Calu3 (cell line): Measurements from ENCODE around the gene IRF2BP2. TPM values are rescaled to one million over a fixed set of nuclear protein-coding genes. Genes with fewer than 3 reads are reported as not detected.
"Not testable (repeated sequence)": the region's sequence is repeated elsewhere in the genome, so short reads cannot be mapped to it uniquely, and the experiment has no call there.

Experiments used
- BruUV-seq: library from RNA; stranded (reverse); fragments of 400-500 nt; replicated peaks from 2 replicates; lab custom pipeline; 2021; lab: Mats Ljungman, UMichigan
- CTCF ChIA-PET: fragments of 300-600 bp; sonication (Branson Sonifier 250); formaldehyde crosslinking; loops from one replicate; lab custom pipeline; 2022; ENCODE audit warnings: antibody characterized with exemption; lab: Charles Lee
- DNase-seq: peaks from one replicate; pipeline ENCODE4 v3.0.0; 2022
- H3K27ac Mint-ChIP-seq: one replicate; pipeline ENCODE4 v1.8.0; 2022; ENCODE audit warnings: mixed read lengths; ENCODE audit not compliant: unreplicated experiment
- H3K27me3 Mint-ChIP-seq: one replicate; pipeline ENCODE4 v1.8.0; 2022; ENCODE audit warnings: mixed read lengths; ENCODE audit not compliant: unreplicated experiment
- H3K36me3 Mint-ChIP-seq: one replicate; pipeline ENCODE4 v1.8.0; 2022; ENCODE audit warnings: mild to moderate bottlenecking, moderate library complexity, mixed read lengths; ENCODE audit not compliant: insufficient read depth, unreplicated experiment
- H3K4me1 Mint-ChIP-seq: one replicate; pipeline ENCODE4 v1.8.0; 2022; ENCODE audit warnings: mild to moderate bottlenecking, low read depth, mixed read lengths; ENCODE audit not compliant: unreplicated experiment
- H3K4me3 Mint-ChIP-seq: one replicate; pipeline ENCODE4 v1.8.0; 2022; ENCODE audit warnings: mild to moderate bottlenecking, low read depth, moderate library complexity, mixed read lengths; ENCODE audit not compliant: unreplicated experiment
- H3K9me3 Mint-ChIP-seq: one replicate; pipeline ENCODE4 v1.8.0; 2022; ENCODE audit warnings: low read depth, mixed read lengths; ENCODE audit not compliant: unreplicated experiment
- intact Hi-C: fragments of 100-400 bp; cut with micrococcal nuclease; formaldehyde crosslinking; loops from one replicate; pipeline ENCODE4 v1.10.0; 2022; ENCODE audit not compliant: unreplicated experiment
- total RNA-seq: library from RNA; stranded (reverse); gene quantifications from 2 replicates; pipeline ENCODE4 v1.2.3, GENCODE V29; 2022
- TF ChIP-seq, protein P1 (sequence below): fragments of 200-600 bp; IDR thresholded peaks from one replicate; pipeline ENCODE4 v1.8.0; 2022; ENCODE audit warnings: antibody characterized with exemption; ENCODE audit not compliant: unreplicated experiment

IRF2BP2 gene
- total RNA-seq, 1 experiment from 2014 or later, result 192 TPM

DNA sequence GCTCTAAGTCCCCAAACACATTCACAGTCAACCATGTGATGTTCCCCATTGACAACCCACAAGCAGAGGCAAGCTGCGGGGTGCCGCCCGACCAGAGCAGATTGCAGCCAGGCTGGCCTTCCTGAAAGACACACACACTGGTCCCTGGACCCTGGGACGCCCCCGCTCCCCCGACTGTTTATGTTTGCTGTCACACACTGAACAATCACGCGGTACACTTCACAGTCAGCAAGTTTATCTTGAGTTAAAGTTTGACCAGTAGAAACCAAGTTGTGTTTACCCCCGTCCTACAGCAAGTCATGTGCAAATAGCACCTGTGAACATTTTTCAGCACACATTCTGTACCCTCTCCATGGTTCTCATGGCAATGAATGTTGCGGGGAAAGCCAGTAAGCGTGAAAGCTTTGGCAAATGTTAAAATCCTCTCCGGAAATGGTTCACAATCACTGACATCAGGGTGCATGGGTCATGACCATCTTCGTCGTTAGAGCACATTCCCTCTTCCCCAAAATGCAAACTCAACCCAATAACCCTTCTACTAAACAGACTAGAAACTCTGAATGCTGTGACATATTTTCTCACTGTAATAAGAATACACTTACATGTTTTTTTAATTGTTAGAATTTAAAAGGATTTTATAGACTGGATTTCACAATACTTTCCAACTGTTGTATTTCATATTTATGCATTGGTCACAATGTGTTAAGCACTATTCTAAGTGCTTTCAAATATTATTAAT lies 33.3 kb upstream of the IRF2BP2 start:
- H3K36me3 Mint-ChIP-seq, result peaks cover 15% of the 10 kb centered on the region
- no TSS peak for BruUV-seq
- intact Hi-C loops, result no loop called here
- TF ChIP-seq, protein P1, sequence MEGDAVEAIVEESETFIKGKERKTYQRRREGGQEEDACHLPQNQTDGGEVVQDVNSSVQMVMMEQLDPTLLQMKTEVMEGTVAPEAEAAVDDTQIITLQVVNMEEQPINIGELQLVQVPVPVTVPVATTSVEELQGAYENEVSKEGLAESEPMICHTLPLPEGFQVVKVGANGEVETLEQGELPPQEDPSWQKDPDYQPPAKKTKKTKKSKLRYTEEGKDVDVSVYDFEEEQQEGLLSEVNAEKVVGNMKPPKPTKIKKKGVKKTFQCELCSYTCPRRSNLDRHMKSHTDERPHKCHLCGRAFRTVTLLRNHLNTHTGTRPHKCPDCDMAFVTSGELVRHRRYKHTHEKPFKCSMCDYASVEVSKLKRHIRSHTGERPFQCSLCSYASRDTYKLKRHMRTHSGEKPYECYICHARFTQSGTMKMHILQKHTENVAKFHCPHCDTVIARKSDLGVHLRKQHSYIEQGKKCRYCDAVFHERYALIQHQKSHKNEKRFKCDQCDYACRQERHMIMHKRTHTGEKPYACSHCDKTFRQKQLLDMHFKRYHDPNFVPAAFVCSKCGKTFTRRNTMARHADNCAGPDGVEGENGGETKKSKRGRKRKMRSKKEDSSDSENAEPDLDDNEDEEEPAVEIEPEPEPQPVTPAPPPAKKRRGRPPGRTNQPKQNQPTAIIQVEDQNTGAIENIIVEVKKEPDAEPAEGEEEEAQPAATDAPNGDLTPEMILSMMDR, result no peak
- H3K9me3 Mint-ChIP-seq, result peaks cover 7% of the 10 kb centered on the region
- H3K4me3 Mint-ChIP-seq, result peak overlapping the region; percentile 33
- H3K4me1 Mint-ChIP-seq, result peaks cover 84% of the 10 kb centered on the region
- no peaks in the 10 kb centered on the region for H3K27me3 Mint-ChIP-seq
- H3K27ac Mint-ChIP-seq, result peak overlapping the region; percentile 74
- peak; percentile 41 for DNase-seq
- CTCF ChIA-PET, result interaction anchor here (0.6 to 1.2 kb wide), 3 partner anchors 11 to 283 kb away, joined by 3 to 4 read pairs (median 4); no protein-coding TSS in a partner anchor

DNA sequence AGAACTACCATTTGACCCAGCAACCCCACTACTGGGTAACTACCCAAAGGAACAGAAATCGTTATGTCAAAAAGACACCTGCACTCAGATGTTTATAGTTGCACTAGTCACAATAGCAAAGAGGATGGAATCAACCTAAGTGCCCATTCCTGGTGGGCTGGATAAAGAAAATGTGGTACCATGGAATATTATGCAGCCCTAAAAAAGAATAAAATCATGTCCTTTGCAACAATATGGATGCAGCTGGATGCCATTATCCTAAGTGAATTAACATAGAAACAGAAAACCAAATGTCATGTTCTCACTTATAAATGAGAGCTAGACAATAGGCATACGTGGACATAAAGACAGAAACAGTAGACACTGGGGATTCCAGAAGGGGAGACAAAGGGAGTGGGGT lies 32.5 kb upstream of the IRF2BP2 start:
- no TSS peak for BruUV-seq
- H3K4me1 Mint-ChIP-seq, result peaks cover 86% of the 10 kb centered on the region
- CTCF ChIA-PET, result interaction anchor here (0.6 kb wide), 3 partner anchors 16 to 821 kb away, joined by 3 to 4 read pairs (median 4); no protein-coding TSS in a partner anchor
- no peak overlapping the region for H3K4me3 Mint-ChIP-seq
- no peak overlapping the region for H3K27ac Mint-ChIP-seq
- DNase-seq, result no peak
- intact Hi-C loops, result no loop called here
- H3K27me3 Mint-ChIP-seq, result no peaks in the 10 kb centered on the region
- TF ChIP-seq, protein P1, result no peak
- peaks cover 7% of the 10 kb centered on the region for H3K9me3 Mint-ChIP-seq
- peaks cover 15% of the 10 kb centered on the region for H3K36me3 Mint-ChIP-seq

DNA sequence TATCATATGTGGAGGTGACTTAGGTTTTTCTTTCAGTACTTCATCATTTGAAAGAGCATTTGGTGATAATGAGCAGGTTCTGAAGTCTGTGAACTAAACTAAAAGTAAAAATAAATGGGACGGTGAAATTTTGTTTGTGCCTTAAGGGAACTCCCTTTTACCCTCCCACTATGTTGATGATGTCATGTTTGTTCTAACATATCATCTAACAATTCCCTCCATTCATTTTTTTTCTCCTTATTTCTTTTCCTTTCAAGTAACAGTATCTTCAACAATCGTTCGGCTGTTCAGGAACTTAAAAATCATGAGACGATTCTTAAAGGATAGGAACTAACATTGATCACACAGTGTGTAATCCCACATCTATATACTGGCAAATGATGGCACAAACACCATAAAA lies 30.0 kb upstream of the IRF2BP2 start:
- CTCF ChIA-PET, result interaction anchor here (0.5 to 1.0 kb wide), 6 partner anchors 8 to 420 kb away, joined by 3 to 5 read pairs (median 3); no protein-coding TSS in a partner anchor
- H3K27ac Mint-ChIP-seq, result peak overlapping the region; percentile 90
- peaks cover 2% of the 10 kb centered on the region for H3K9me3 Mint-ChIP-seq
- TF ChIP-seq, protein P1, result no peak
- peaks cover 15% of the 10 kb centered on the region for H3K36me3 Mint-ChIP-seq
- H3K4me3 Mint-ChIP-seq, result peak overlapping the region; percentile 5
- no TSS peak for BruUV-seq
- no peak for DNase-seq
- intact Hi-C loops, result loop anchor here (2.0 to 10.0 kb wide), 2 partner anchors 27 to 185 kb away; no protein-coding TSS in a partner anchor
- H3K27me3 Mint-ChIP-seq, result no peaks in the 10 kb centered on the region
- peaks cover 64% of the 10 kb centered on the region for H3K4me1 Mint-ChIP-seq

DNA sequence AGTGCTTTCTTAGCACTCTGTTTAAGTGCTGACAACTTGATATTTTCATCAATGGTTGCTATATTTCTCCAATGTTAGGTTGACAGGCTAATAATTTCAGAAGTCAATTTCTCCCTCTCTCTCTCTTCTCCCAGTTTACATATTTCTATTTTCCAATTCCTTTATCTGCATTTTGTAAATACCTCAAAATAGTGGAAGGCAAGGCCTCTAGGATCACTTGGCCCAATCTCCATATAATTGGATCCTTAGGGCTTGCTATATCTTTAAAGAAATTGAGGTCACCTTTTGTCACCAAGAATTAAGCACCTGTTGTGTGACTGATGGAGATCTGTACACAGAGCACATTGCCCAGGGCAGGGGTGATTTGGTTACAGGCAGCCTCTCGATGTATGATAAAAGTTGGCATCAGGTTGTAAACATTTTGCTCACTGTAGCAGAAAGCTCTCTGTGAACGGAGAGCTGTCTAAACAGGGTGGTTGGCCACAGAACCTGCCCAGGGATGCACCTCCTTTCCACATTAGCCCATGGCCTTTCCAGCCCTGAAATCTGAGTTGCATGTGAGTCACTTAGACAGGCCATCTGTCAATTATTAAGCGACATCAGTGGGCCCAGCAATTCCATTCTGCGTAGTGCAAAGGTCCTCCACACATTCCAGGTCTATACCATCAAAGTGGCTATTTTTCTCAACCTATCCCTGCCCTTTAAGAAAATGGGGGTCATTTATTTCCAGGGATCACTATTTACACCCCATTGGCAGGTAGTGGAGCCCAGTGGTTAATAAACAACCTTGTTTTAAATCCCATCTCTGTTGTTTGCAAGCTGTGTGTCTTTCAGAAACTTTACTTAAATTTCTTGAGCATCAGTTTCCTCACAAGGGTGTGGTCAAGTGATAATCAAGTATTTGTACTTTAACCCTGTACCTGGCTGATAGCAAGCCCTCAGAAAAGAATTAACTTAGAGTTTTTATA lies 29.1 kb upstream of the IRF2BP2 start:
- TF ChIP-seq, protein P1, result no peak
- intact Hi-C loops, result loop anchor here (2.0 to 10.0 kb wide), 2 partner anchors 26 to 186 kb away; no protein-coding TSS in a partner anchor
- BruUV-seq, result no TSS peak
- H3K9me3 Mint-ChIP-seq, result no peaks in the 10 kb centered on the region
- H3K36me3 Mint-ChIP-seq, result peaks cover 15% of the 10 kb centered on the region
- peak overlapping the region; percentile 90 for H3K27ac Mint-ChIP-seq
- H3K27me3 Mint-ChIP-seq, result no peaks in the 10 kb centered on the region
- H3K4me3 Mint-ChIP-seq, result peak overlapping the region; percentile 5
- peaks cover 58% of the 10 kb centered on the region for H3K4me1 Mint-ChIP-seq
- CTCF ChIA-PET, result interaction anchor here (0.5 to 1.6 kb wide), 5 partner anchors 19 to 421 kb away, joined by 3 read pairs; no protein-coding TSS in a partner anchor
- DNase-seq, result peak; percentile 80

DNA sequence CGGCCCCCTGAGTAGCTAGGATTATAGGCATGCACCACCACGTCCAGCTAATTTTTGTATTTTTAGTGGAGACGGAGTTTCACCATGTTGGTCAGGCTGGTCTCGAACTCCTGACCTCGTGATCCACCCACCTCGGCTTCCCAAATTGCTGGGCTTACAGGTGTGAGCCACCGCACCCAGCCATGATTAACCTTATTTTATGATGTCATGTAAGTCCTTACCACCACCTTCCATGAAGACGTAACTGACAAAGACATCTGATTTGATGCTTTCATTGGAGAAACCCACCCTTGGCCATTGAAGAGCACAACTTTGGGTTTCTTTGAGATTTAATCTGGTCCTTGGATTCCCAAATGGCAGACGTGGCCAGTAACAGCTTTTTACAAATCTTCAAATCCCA lies 24.9 kb upstream of the IRF2BP2 start:
- H3K9me3 Mint-ChIP-seq, H3K4me3 Mint-ChIP-seq, CTCF ChIA-PET, BruUV-seq, H3K27me3 Mint-ChIP-seq, DNase-seq, H3K27ac Mint-ChIP-seq: not testable (repeated sequence)
- peaks cover 15% of the 10 kb centered on the region for H3K36me3 Mint-ChIP-seq
- peaks cover 43% of the 10 kb centered on the region for H3K4me1 Mint-ChIP-seq
- intact Hi-C loops, result loop anchor here (10.0 kb wide), 1 partner anchor 190 kb away; no protein-coding TSS in a partner anchor
